ENCODE data around the gene SLC16A8. TPM values are rescaled to one million over a fixed set of nuclear protein-coding genes. Genes with fewer than 3 reads are reported as not detected.
A peak's percentile ranks its signal among the peaks of the same experiment; 100 is the strongest.

SLC16A8 gene
- total and polyA plus RNA-seq, 2 of the 13 experiments (the other 11 are each of a cell fraction or from before 2014, with no cell fraction given): not detected

- TF ChIP-seq HOXA5 (CRISPR knock-in tag; IDR thresholded peaks at IDR 0.05) (0 out of 2 replicates have a peak, but pooled peaks have one; percentile 59), ZFP90 (CRISPR knock-in tag; IDR thresholded peaks at IDR 0.05; ENCODE audit: borderline replicate concordance) (peak; percentile 78), ZNF543 (CRISPR knock-in tag; IDR thresholded peaks at IDR 0.05) (no peak), HNRNPL (IDR thresholded peaks at IDR 0.05; ENCODE audit: low read depth, low read length) (peak; percentile 88), TFDP2 (CRISPR knock-in tag; IDR thresholded peaks at IDR 0.05) (peak; percentile 72), GATAD1 (CRISPR knock-in tag; IDR thresholded peaks at IDR 0.05) (peak; percentile 63; the same call in 1 of the 2 replicates), DNMT3B (CRISPR knock-in tag; conservative IDR thresholded peaks at IDR 0.05) (no peak), CBX5 (CRISPR knock-in tag; IDR thresholded peaks at IDR 0.05; ENCODE audit: borderline replicate concordance) (no peak), E2F2 (CRISPR knock-in tag; IDR thresholded peaks at IDR 0.05; ENCODE audit: borderline replicate concordance) (no peak), ZNF30 (CRISPR knock-in tag; IDR thresholded peaks at IDR 0.05) (no peak), ZNF24 (IDR thresholded peaks at IDR 0.05) (no peak), NFE2L1 (CRISPR knock-in tag; IDR thresholded peaks at IDR 0.05; ENCODE audit: borderline replicate concordance) (peak; percentile 63; the same call in 1 of the 2 replicates), EHMT2 (IDR thresholded peaks at IDR 0.05; ENCODE audit: borderline replicate concordance, low read depth, low read length) (no peak), CSRNP1 (CRISPR knock-in tag; IDR thresholded peaks at IDR 0.05) (no peak), SP4 (CRISPR knock-in tag; IDR thresholded peaks at IDR 0.05) (peak; percentile 57; the same call in 1 of the 2 replicates), ZNF446 (CRISPR knock-in tag; IDR thresholded peaks at IDR 0.05) (no peak), POLR2A (IDR thresholded peaks at IDR 0.05; ENCODE audit: insufficient read depth in 1 of 2, low read depth in 2 of 2, low read length in 2 of 2) (no peak), PATZ1 (CRISPR knock-in tag; IDR thresholded peaks at IDR 0.05) (peak; percentile 95), U2AF2 (IDR thresholded peaks at IDR 0.05; ENCODE audit: low read depth, low read length) (no peak), HOMEZ (CRISPR knock-in tag; IDR thresholded peaks at IDR 0.05; ENCODE audit: low read depth) (0 out of 2 replicates have a peak, but pooled peaks have one; percentile 12), FOXA3 (CRISPR knock-in tag; IDR thresholded peaks at IDR 0.05) (peak; percentile 55)
Measured at GRCh38 chr22:38051900-38052862, 31.8 kb downstream of the SLC16A8 start (continued).
